C4-2B (cell line): ENCODE measurements around the gene SYVN1.
A peak's percentile ranks its signal among the peaks of the same experiment; 100 is the strongest.

ENCODE experiments used
- CTCF ChIP-seq: fragments of 450-650 bp; conservative IDR thresholded peaks from 2 replicates; pipeline ENCODE4 v1.5.1; 2017; ENCODE audit warnings: mild to moderate bottlenecking
- ZFX ChIP-seq: fragments of 450-650 bp; IDR thresholded peaks from 2 replicates; pipeline ENCODE4 v1.6.1; 2017

GRCh38 chr11:65121865-65122696 is 12.2 kb downstream of the SYVN1 start, which contains the start of the genes FAU and MRPL49:
- TF ChIP-seq CTCF, result no peak
- TF ChIP-seq ZFX, result peak; percentile 67; the same call in 1 of the 2 replicates
